Measurements from ENCODE around the gene CCL1. TPM values are rescaled to one million over a fixed set of nuclear protein-coding genes. Genes with fewer than 3 reads are reported as not detected.

Gene CCL1
- total RNA-seq, 2 experiments from 2014 or later, result 0.87 TPM

DNA sequence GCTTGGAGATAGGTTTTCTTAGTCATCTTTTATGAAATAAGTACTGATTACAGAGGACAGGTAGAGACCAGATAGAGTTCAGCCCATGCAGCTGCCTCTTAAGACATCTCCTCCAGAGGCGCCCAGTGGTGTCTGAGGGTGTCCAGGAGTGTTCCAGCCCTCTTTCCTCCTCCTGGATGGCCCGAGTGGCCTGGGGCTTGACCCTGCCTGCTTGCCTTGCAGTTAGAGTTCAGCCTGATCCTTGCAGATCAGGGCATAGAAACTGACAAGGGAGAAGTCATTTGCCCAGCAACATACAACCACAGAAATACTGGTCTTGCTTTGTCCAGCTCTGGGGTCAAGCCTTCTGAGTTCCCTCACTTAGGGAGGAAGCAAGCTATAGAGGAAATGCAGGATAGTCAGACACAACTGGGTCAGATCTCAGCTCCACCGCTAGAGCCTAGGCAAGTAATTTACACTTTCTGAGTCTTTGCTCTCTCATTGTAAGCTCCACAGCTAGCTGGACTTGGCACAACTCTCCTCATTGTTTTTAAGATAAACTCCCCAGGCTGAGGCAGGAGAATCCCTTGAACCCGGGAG is 3.6 kb upstream of the CCL1 start:
- Mint-ChIP-seq H3K27ac (no peak overlapping the region), H3K27me3 (peaks cover 11% of the 10 kb centered on the region)

GRCh38 chr17:34366010-34366409 is 3.0 kb upstream of the CCL1 start:
- H3K4me3 Mint-ChIP-seq, result no peak overlapping the region
- peaks cover 63% of the 10 kb centered on the region for H3K4me1 Mint-ChIP-seq
- peaks cover 2% of the 10 kb centered on the region for H3K36me3 Mint-ChIP-seq (ENCODE audit: low read depth)
- peaks cover 11% of the 10 kb centered on the region for H3K27me3 Mint-ChIP-seq
- no peaks in the 10 kb centered on the region for H3K9me3 Mint-ChIP-seq
- no peak for DNase-seq
- POLR2A ChIA-PET, result no interaction called here
- peak overlapping the region; percentile 60 for H3K27ac Mint-ChIP-seq
- CTCF ChIA-PET, result no interaction called here

More for the DNA sequence above, 3.6 kb upstream of the CCL1 start:
- ChIA-PET CTCF (no interaction called here), POLR2A (interaction anchor here (0.6 kb wide), 1 partner anchor 56 kb away, joined by 3 read pairs; no protein-coding TSS in a partner anchor)
- no peak overlapping the region for H3K4me3 Mint-ChIP-seq
- no peak for DNase-seq
- peaks cover 63% of the 10 kb centered on the region for H3K4me1 Mint-ChIP-seq
- no peaks in the 10 kb centered on the region for H3K9me3 Mint-ChIP-seq
- peaks cover 2% of the 10 kb centered on the region for H3K36me3 Mint-ChIP-seq (ENCODE audit: low read depth)

DNA sequence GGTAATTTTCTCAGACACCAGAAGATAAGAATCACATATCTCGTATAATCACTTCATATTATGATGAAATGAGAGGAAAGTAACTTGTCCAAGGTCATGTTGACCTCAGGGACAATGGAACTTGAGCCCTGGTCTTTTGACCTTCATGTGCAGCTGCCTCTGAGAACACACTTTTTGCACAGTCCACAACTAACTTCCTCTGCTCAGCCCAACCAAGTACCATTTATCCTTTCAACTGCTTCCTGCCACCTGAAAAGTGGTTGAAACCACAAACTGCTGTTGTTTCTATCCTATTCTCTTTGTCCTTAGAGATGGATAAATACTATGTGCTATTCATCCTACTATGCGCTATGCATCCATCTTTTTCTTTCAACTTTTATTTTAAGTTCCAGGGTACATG is 2.3 kb upstream of the CCL1 start:
- POLR2A ChIA-PET, result no interaction called here
- Mint-ChIP-seq H3K4me3 (peak overlapping the region; percentile 19), H3K4me1 (peaks cover 60% of the 10 kb centered on the region), H3K27me3 (peaks cover 11% of the 10 kb centered on the region), H3K36me3 (ENCODE audit: low read depth) (peaks cover 2% of the 10 kb centered on the region), H3K9me3 (no peaks in the 10 kb centered on the region), H3K27ac (peak overlapping the region; percentile 10)
- CTCF ChIA-PET, result interaction anchor here (1.1 kb wide), 1 partner anchor 12 kb away, joined by 3 read pairs; no protein-coding TSS in a partner anchor
- peak; percentile 50 for DNase-seq

DNA sequence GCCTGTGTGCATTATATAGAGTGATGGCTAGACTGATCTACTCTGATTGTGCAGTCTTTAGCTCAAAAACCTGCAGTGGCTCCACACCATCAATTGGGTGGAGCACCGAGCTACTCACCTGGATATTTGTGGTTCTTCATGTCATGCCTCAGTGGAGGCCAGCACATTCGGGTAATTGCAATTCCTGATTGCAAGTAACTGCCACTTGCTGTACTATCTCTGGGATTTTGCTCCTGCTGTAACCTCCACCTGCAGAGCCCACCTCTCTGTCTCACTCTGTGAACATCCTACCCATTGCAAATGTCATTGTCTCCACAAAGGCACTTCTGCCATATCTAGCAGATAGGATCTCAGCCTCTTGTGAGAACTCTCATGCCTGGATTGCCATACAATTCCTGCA is 1.7 kb upstream of the CCL1 start:
- Mint-ChIP-seq H3K4me1 (peaks cover 56% of the 10 kb centered on the region), H3K27me3 (peaks cover 11% of the 10 kb centered on the region), H3K27ac (peak overlapping the region; percentile 17), H3K9me3 (no peaks in the 10 kb centered on the region), H3K4me3 (no peak overlapping the region), H3K36me3 (ENCODE audit: low read depth) (peaks cover 2% of the 10 kb centered on the region)
- no peak for DNase-seq
- ChIA-PET CTCF (interaction anchor here (1.1 to 1.2 kb wide), 2 partner anchors 12 to 164 kb away, joined by 3 read pairs; no protein-coding TSS in a partner anchor), POLR2A (no interaction called here)

DNA sequence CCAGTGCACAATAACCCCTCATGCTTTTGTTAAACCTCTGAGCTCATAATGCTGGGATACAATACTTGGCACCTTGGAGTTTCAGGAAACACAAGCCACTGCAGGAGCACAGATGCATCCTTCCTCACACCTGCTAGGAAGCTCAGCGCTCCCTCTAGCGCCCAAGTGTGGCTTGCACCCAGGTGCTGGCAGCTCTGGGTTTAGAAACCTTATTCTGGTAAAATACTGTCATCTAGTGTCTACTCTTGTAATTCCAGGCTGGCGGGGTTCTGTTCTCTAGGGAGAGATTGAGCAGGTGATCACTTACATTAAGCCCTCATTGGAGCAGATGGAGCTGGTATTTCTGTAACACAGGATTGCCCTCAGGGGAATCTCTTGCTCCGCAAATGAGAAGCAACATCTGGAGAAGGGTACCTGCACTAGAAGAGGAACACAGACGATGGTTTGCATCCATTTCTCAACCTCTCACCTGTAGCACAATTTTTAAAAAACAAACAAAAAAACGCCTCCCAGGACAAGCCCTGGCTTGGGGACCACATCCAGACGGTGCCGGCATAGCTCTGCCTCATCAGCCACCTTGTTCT is 1.5 kb downstream of the CCL1 start:
- peaks cover 2% of the 10 kb centered on the region for H3K36me3 Mint-ChIP-seq (ENCODE audit: low read depth)
- H3K27me3 Mint-ChIP-seq, result peaks cover 14% of the 10 kb centered on the region
- no peak overlapping the region for H3K4me3 Mint-ChIP-seq
- DNase-seq, result peak; percentile 88
- no peaks in the 10 kb centered on the region for H3K9me3 Mint-ChIP-seq
- peaks cover 42% of the 10 kb centered on the region for H3K4me1 Mint-ChIP-seq
- CTCF ChIA-PET, result interaction anchor here (0.6 to 4.4 kb wide), 24 partner anchors 8 to 783 kb away, joined by 3 to 43 read pairs (median 4); no protein-coding TSS in a partner anchor
- POLR2A ChIA-PET, result interaction anchor here (0.6 to 1.7 kb wide), 2 partner anchors 160 to 867 kb away, joined by 3 to 5 read pairs; no protein-coding TSS in a partner anchor
- no peak overlapping the region for H3K27ac Mint-ChIP-seq

DNA sequence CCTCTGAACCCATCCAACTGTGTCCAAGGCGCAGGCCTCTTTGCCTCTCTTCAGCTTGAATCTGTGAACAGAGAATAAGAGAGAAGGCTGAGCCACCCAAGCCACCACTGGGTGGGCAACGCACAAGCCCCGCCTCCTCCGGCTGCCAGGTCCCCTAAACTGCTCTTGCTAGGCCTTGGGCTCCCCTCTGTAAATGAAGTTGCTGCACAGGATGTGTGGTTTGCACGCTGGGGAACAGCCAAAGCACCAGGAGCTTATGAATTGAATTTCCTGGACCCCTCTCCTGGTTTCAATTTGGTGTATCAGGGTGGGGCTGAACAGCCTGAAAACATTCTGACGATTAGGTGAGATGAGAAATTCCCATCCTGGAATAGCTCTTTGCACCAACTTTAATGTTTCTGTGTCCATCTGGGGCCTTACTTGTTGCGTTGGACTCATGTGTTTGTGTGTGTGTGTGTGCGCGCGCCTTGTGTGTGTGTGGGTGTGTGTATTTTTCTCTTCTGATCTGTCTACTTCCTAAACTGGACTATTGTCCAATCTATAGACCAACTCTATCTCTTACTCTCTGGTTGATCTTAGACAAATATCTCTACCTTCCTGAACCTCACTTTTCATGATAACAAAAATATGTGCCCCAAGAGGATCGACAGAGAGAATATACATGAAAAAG is 2.3 kb downstream of the CCL1 start:
- peaks cover 16% of the 10 kb centered on the region for H3K27me3 Mint-ChIP-seq
- POLR2A ChIA-PET, result interaction anchor here (1.7 kb wide), 1 partner anchor 159 kb away, joined by 5 read pairs; no protein-coding TSS in a partner anchor

GRCh38 chr17:34358631-34359030 is 4.4 kb downstream of the CCL1 start:
- Mint-ChIP-seq H3K36me3 (ENCODE audit: low read depth) (no peaks in the 10 kb centered on the region), H3K27ac (no peak overlapping the region), H3K27me3 (peaks cover 23% of the 10 kb centered on the region), H3K4me3 (no peak overlapping the region), H3K9me3 (no peaks in the 10 kb centered on the region), H3K4me1 (peaks cover 16% of the 10 kb centered on the region)
- DNase-seq, result no peak
- POLR2A ChIA-PET, result no interaction called here
- CTCF ChIA-PET, result interaction anchor here (1.0 kb wide), 1 partner anchor 182 kb away, joined by 3 read pairs; no protein-coding TSS in a partner anchor

More for the DNA sequence above, 2.3 kb downstream of the CCL1 start:
- Mint-ChIP-seq H3K36me3 (ENCODE audit: low read depth) (no peaks in the 10 kb centered on the region), H3K4me1 (peaks cover 33% of the 10 kb centered on the region), H3K27ac (no peak overlapping the region), H3K4me3 (no peak overlapping the region), H3K9me3 (no peaks in the 10 kb centered on the region)
- no peak for DNase-seq
- CTCF ChIA-PET, result interaction anchor here (0.6 to 4.4 kb wide), 23 partner anchors 8 to 189 kb away, joined by 3 to 43 read pairs (median 4); no protein-coding TSS in a partner anchor

DNA sequence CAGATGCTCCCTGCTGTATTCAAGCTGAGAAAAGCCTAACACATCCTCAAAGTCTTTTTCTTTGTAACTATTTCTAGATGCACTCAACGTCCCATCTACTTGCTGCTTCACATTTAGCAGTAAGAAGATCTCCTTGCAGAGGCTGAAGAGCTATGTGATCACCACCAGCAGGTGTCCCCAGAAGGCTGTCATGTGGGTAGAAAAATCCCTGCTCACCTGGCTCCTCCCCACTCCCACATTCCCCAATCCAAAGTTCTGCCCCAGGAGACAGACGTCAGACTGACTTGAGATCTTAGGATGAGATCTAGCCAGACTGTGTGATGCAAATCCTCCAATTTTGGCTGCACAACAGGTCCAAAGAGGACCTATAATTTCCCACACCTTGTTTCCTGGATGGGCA is 5.6 kb downstream of the CCL1 start:
- Mint-ChIP-seq H3K36me3 (ENCODE audit: low read depth) (no peaks in the 10 kb centered on the region), H3K27ac (no peak overlapping the region), H3K9me3 (no peaks in the 10 kb centered on the region), H3K27me3 (peaks cover 30% of the 10 kb centered on the region), H3K4me3 (no peak overlapping the region), H3K4me1 (peaks cover 13% of the 10 kb centered on the region)
- ChIA-PET CTCF (no interaction called here), POLR2A (interaction anchor here (0.8 kb wide), 1 partner anchor 1080 kb away, joined by 4 read pairs; no protein-coding TSS in a partner anchor)
- no peak for DNase-seq

GRCh38 chr17:34356194-34356593 is 6.8 kb downstream of the CCL1 start, which contains the start of gene CCL13:
Gene CCL13, plus strand, starts transcription at chr17:34356480. Its CDS starts 47 bp downstream, at chr17:34356527.
- Mint-ChIP-seq H3K4me3 (no peak within 1 kb of the TSS), H3K27me3 (peaks cover 36% of the 10 kb centered on the region), H3K9me3 (no peaks in the 10 kb centered on the region), H3K36me3 (ENCODE audit: low read depth) (no peaks in the 10 kb centered on the region), H3K4me1 (peaks cover 7% of the 10 kb centered on the region), H3K27ac (no peak within 1 kb of the TSS)
- ChIA-PET POLR2A (no interaction called here), CTCF (interaction anchor here (1.2 kb wide), 1 partner anchor 12 kb away, joined by 3 read pairs; no protein-coding TSS in a partner anchor)
- DNase-seq, result no peak

DNA sequence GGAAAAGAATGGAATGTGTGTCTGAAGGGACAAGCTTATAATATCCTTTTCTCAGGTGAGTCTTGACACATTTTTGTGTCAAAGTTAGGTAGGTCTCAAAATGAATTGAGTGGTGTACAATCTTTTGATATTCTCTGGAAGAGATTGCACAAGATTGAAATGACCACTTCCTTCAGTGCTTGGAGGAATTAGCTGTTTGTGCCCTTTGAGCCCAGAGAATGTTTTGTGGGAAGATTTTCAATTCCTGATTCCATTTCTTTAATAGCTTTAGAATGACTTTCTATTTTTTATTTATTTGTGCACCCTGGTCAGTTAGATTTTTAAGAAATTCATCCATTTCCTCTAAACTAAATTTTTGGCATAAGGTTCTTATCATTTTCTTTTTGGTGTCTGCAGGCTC is 8.4 kb downstream of the CCL1 start:
- no peaks in the 10 kb centered on the region for H3K36me3 Mint-ChIP-seq (ENCODE audit: low read depth)
- no peak overlapping the region for H3K27ac Mint-ChIP-seq
- no peaks in the 10 kb centered on the region for H3K9me3 Mint-ChIP-seq
- ChIA-PET POLR2A (no interaction called here), CTCF (interaction anchor here (0.7 kb wide), 1 partner anchor 526 kb away, joined by 5 read pairs; no protein-coding TSS in a partner anchor)
- H3K4me1 Mint-ChIP-seq, result no peaks in the 10 kb centered on the region
- DNase-seq, result no peak
- H3K27me3 Mint-ChIP-seq, result peaks cover 35% of the 10 kb centered on the region
- no peak overlapping the region for H3K4me3 Mint-ChIP-seq

DNA sequence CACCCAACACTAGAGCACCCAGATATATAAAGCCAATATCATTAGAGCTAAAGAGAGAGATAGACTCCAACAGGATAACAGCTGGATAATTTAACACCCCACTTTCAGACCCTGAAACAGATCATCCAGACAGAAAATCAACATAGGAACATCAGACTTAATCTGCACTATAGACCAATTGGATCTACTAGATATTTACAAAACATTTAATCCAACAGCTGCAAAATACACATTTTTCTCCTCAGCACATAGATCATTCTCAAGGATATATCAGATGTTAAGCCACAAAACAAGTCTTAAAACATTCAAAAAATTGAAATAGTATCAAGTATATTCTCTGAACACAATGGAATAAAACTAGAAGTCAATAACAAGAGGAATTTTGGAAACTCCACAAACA is 10.8 kb downstream of the CCL1 start:
- no peaks in the 10 kb centered on the region for H3K36me3 Mint-ChIP-seq (ENCODE audit: low read depth)
- no peak for DNase-seq
- CTCF ChIA-PET, result interaction anchor here (1.8 kb wide), 1 partner anchor 9 kb away, joined by 8 read pairs; no protein-coding TSS in a partner anchor
- H3K9me3 Mint-ChIP-seq, result no peaks in the 10 kb centered on the region
- peaks cover 42% of the 10 kb centered on the region for H3K27me3 Mint-ChIP-seq
- POLR2A ChIA-PET, result no interaction called here
- no peaks in the 10 kb centered on the region for H3K4me1 Mint-ChIP-seq
- H3K27ac Mint-ChIP-seq, result no peak overlapping the region
- no peak overlapping the region for H3K4me3 Mint-ChIP-seq

DNA sequence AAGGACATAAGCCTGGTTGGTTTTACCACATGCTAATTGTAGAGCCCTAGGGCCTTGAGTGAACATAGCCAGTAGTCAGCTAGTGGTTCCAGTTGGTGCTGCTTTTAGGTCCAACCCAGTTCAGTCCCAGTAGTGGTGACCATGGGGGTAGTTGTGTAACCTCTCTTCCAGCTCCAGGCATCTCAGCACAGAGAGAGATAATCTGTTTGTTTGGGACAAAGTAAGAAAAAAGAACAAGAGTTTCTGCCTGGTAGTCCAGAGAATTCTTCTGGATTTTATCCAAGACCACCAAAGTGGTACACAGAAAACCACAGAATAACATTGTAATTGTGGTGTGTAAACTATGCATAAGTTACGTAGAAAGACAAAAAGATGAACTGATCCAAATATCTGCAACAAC is 11.9 kb downstream of the CCL1 start:
- ChIA-PET CTCF (interaction anchor here (1.7 kb wide), 1 partner anchor 10 kb away, joined by 4 read pairs; no protein-coding TSS in a partner anchor), POLR2A (no interaction called here)
- no peaks in the 10 kb centered on the region for H3K36me3 Mint-ChIP-seq (ENCODE audit: low read depth)
- H3K4me1 Mint-ChIP-seq, result no peaks in the 10 kb centered on the region
- H3K27ac Mint-ChIP-seq, result no peak overlapping the region
- H3K4me3 Mint-ChIP-seq, result no peak overlapping the region
- H3K27me3 Mint-ChIP-seq, result peaks cover 44% of the 10 kb centered on the region
- DNase-seq, result no peak
- no peaks in the 10 kb centered on the region for H3K9me3 Mint-ChIP-seq

- DNase-seq, result no peak
- no peak overlapping the region for H3K4me3 Mint-ChIP-seq
- no peaks in the 10 kb centered on the region for H3K4me1 Mint-ChIP-seq
- POLR2A ChIA-PET, result no interaction called here
- CTCF ChIA-PET, result interaction anchor here (1.7 kb wide), 1 partner anchor 12 kb away, joined by 4 read pairs; no protein-coding TSS in a partner anchor
- no peaks in the 10 kb centered on the region for H3K9me3 Mint-ChIP-seq
- H3K36me3 Mint-ChIP-seq (ENCODE audit: low read depth), result no peaks in the 10 kb centered on the region
- no peak overlapping the region for H3K27ac Mint-ChIP-seq
- H3K27me3 Mint-ChIP-seq, result peaks cover 42% of the 10 kb centered on the region
Observed at GRCh38 chr17:34349751-34350150, 13.3 kb downstream of the CCL1 start.
